Suppressor macrophage treated with lipopolysaccharide for 1 hour (primary cell): ENCODE data around the gene MYRFL.
"Not testable (repeated sequence)": the region's sequence is repeated elsewhere in the genome, so short reads cannot be mapped to it uniquely, and the experiment has no call there.

Experiments used
- DNase-seq, 3 donors: peaks; one replicate each; pipeline ENCODE4 v3.0.0-alpha.2; 2020 to 2022

The MYRFL gene

DNA sequence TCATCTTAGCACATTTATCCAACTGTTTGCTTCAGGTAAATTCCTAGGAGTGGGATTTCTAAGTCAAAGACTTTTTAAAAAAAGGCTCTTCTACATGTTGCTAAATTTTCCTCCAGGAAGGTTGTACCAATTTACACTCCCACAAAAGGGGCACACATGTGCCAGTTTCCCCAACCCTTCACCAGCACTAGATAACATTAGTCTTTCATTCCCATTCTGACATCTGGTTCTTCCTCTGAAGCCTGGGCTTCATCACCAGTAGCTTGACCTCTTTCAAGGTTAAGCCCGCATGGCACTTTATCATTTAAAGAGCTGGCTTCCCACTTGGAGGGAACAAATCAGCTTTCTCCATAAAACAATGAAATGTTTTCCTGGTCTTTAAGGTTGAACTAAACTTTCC, 168.4 kb downstream of the MYRFL start:
- DNase-seq = no peak

DNA sequence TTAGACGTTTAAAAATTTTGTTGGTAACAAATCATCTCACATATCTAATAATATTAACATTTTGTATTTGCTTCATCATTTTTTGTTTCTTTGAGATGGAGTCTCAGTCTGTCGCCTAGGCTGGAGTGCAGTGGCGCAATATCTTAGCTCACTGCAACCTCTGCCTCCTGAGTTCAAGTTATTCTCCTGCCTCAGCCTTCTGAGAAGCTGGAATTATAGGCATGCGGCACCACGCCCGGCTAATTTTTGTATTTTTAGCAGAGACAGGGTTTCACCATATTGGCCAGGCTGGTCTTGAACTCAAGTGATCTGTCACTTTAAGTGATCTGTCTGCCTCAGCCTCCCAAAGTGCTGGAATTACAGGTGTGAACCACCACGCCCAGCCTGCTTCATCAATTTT, 169.1 kb downstream of the MYRFL start:
- not testable (repeated sequence) for DNase-seq

DNA sequence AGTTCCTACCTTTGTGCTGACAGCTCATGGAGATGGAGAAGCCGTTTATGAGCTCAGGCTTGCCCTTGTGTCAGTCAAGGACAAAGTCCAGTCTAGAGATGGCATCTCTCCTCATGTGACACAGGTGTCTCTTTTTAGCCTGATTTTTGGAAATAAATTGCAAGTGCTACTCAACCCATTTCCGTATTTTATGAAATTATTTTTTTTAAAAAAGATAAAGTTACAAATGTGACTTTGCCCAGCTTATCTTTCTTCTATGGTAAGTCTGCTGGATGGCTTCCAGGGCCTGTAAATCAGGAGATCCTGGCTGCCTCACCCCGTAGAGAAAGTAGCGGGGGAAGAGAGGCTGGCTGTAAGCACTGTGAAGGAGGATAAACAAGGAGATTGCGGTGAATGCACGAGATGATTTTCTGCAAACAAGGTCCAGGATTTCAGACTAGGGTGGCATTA, 169.7 kb downstream of the MYRFL start:
- no peak for DNase-seq

DNA sequence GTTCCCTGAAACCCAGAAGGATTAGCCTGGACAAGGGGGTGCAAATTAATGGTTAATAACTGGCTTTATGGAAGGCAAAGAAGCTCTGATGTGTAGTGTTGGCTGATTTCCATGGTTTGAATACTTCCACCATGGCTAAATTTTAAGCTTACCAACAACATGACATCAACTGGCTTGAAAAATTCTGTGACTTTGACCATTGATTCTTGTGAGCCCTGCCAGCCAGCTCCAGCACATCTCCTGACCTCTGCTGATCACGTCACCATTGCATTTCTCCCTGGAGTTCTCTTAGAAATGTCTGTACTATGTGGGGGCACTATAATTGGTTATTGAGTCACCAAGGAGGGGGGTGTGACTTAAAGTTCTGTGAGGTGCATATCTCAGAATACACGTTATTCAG, 171.2 kb downstream of the MYRFL start:
- no peak for DNase-seq

DNA sequence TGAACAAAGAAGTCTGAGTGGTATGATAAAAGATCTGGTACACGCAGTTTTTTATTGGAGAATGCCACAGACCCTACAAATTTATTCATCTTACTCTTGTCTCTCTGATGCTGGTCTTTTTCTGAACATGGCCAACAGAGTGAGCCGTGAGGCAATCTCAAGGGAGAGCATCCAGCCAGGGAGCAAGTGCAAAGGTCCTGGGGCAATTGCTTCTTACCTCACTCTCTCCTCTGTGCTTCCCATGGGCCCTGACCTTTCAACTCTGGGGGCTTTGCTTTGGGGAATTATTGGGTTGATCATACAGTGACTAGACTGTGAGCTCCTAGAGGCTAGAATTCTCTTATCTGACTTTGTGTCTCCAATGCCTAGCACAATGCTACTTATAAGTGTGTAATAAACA, 171.7 kb downstream of the MYRFL start:
- no peak for DNase-seq

DNA sequence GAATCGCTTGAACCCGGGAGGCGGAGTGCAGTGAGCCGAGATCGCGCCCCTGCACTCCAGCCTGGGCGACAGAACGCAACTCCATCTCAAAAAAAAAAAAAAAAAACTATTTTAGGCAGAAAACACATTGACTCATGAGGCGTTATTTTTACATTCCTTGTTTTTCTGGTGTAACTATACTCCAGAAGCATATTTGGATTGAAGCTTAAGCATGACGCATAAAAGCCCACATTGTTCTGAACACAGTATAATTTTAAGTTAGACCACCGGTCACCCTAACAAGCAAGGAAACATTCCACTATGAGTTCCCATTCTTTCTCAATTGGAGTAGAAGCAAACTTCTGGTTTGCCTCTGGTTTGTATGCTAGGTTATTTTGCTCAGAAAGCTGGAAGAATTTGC, 173.0 kb downstream of the MYRFL start:
- no peak for DNase-seq

DNA sequence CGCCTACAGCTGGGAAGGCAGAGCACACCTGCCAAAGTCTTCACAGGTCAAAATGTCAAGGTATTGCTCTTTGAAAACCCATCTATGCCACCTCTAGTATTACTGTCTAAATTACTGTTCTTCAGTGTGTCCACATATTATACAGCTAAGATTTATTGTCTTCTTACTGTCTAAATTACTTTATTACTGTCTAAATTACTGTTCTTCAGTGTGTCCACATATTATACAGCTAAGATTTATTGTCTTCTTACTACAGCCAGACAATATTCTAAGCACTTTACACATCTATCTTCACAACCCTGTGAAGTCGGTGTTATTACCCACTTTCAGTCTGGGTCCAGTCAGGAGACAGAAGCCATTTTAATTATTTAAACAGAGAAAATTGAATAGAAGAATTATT, 173.9 kb downstream of the MYRFL start:
- no peak for DNase-seq

DNA sequence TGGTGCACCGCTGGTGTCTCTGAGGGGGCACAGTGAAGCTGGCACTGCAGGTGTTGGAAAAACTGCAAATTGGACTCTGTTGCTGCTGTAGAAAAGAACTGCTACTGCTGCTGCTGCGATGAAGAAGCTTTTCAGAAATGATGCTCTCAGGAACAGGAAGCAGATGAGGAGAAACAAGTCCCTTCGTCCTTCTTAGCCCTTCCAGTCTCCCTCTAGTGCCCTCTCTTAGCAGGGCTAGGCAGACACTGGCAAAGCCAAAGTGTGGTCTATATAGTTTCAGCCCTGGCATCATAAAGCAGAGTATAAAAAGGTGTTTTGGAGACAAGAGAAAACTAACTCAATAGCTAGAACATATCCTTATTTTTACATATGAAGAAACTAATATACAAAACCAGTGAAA, 174.5 kb downstream of the MYRFL start:
- DNase-seq = no peak

DNA sequence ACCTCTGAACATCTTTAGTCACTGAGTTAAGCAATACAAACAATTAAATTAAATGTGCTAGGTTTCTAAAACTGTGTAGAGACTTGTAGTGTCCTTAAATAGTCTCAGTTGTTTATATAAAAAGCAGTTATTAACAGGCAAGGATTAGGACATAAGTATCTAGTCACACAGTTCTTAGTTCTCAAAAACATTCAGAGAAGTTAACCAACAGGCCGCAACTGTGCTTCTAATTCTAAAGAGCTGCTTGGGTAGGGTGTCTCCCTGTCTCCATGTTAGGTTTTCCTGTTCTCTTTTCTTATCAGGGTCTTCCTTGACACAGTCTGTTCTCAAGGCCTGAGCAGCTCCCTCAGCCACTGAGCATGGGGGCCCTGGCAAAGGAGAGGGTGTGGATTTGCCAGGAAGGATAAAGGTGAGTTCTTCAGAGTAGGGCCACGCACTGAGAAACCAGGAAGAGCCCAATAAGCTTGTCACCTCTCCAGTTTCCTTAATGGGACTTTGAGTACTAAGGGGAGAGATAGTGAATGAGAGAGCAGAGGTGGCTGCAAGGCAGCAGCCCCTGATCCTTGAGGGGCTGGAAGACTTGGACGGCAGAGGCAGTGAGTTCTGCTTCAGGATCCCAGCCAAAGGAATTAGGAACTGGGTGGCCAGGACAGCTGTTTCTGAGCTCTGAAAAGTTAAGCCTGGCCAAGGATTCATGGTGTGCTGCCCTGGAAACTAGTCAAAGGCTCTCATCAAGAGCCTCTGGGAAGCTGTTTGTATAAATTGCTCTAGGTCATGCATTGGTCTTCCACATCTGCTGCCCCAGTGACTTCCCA, 177.3 kb downstream of the MYRFL start:
- no peak for DNase-seq

DNA sequence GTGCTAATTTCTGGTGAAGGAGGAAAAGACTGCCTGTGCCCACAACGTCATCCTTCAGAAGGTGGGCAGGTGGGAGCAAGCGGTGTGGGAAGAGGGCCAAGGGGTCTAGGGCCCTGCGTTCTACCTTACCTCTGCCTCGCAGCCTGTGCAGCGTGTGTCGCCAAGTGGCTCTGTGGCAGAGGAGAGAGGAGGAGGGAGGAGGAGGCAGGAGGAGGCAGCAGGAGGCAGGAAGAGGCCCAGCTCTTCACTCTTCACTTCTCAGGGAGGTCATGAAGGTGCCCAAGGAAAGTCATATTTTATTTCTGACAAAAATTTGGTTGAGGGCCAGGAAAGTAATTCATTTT, 177.9 kb downstream of the MYRFL start:
- no peak for DNase-seq

DNA sequence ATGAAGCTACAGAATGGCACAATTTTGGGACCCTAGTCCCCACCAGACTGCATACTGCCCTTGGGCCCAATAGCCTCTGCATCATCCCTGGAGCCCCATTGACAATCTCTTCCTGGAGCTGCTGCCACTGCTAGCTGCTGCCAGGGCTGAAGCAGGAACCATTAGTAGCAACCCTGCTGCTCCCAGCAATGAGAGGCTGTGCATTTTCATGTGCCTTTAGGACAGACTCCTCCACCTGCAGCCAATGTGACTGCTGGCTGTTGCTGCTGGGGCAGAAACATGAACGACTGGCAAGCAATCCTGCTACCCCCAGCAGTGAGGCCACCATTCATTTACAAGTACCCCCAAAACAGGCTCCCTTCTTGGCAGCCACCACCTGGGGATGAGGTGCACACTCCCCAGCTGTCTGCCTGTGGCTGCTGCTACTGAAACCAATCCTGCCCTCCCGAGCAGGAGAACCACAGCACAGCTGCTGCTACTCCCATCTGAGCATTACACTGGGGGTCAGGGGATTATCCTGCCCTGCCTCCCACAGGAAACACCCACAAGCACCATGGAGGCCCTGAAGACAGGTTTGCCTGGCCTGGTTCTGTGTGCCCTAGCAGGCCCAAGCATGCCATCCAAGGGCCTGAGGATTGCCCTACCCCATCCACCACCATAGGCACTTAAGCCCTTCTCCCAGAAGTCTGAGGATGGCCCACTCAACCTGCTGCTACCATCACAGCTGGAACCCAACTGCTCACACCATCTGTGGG, 181.0 kb downstream of the MYRFL start:
- DNase-seq = no peak

DNA sequence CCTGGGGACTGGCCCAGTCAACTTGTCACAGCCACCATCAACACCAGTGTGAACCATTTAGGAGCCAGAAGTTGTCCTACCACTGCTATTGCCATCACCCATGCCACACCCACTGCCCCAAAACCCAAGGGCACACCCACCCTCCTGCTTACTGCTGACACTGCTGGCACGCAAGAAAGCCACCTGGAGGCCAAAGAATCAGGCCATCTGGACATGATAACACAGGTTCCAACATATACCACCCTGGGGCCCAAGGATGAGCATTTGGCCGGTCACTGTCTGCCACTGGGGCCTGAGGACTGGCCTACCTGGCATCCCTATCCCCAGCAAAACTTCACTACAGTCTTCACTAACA, 181.6 kb downstream of the MYRFL start:
- DNase-seq = no peak

DNA sequence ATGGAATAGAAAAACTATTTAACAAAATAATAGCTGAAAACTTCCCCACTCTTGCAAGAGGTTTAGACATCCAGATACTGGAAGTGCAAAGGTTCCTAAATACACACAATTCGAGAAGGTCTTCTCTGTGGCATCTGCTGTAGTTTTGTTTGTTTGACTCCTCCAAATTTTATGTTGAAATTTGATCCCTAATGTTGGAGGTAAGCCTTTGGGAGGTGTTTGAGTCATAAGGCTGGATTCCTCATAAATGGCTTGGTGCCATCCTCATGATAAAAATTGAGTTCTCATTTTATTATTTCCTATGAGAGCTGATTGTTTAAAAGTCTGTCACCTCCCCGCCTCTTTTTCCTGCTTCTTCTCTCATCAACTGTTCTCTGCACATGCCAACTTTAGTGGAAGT, 182.7 kb downstream of the MYRFL start:
- DNase-seq = no peak
